ENCODE measurements around the gene LGMN.

The LGMN gene

DNA sequence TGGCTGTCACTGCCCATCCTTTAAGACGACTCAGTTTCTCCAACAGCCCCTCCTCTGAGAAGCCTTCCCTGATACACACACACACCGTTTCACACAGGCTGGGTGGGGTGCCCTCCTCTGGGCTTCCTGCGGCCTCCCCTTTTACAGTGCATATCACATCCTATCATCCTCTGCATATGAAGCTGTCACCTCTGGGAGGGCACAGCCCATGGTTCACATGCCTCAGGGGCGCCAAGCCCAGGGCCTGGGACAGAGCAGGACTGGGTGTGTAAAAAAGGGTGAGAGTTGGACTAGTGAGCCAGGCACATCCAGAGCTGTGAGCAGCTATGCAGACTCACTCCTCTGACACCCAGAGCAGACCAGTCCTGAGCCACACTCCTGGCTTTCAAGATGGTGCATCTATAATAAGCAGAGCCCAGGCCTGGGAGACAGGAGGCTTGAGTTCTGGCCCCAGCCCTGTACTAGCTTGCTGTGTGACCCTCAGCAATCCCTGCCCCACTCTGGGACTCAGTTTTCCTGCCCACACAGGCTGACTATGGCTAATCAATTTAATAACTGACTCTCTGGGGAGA, 62.6 kb downstream of the LGMN start:
- TF ChIP-seq, protein P1, sequence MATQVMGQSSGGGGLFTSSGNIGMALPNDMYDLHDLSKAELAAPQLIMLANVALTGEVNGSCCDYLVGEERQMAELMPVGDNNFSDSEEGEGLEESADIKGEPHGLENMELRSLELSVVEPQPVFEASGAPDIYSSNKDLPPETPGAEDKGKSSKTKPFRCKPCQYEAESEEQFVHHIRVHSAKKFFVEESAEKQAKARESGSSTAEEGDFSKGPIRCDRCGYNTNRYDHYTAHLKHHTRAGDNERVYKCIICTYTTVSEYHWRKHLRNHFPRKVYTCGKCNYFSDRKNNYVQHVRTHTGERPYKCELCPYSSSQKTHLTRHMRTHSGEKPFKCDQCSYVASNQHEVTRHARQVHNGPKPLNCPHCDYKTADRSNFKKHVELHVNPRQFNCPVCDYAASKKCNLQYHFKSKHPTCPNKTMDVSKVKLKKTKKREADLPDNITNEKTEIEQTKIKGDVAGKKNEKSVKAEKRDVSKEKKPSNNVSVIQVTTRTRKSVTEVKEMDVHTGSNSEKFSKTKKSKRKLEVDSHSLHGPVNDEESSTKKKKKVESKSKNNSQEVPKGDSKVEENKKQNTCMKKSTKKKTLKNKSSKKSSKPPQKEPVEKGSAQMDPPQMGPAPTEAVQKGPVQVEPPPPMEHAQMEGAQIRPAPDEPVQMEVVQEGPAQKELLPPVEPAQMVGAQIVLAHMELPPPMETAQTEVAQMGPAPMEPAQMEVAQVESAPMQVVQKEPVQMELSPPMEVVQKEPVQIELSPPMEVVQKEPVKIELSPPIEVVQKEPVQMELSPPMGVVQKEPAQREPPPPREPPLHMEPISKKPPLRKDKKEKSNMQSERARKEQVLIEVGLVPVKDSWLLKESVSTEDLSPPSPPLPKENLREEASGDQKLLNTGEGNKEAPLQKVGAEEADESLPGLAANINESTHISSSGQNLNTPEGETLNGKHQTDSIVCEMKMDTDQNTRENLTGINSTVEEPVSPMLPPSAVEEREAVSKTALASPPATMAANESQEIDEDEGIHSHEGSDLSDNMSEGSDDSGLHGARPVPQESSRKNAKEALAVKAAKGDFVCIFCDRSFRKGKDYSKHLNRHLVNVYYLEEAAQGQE (IDR thresholded peaks at IDR 0.05; ENCODE audit: low read depth) = no peak
- TF ChIP-seq EGR1 (IDR thresholded peaks at IDR 0.05) (no peak), TCF12 (IDR thresholded peaks at IDR 0.05; ENCODE audit: low read depth) (no peak), YY1 (IDR thresholded peaks at IDR 0.05; ENCODE audit: low read depth) (no peak), EP300 (IDR thresholded peaks at IDR 0.05; ENCODE audit: borderline replicate concordance) (no peak), USF1 (IDR thresholded peaks at IDR 0.05) (no peak), NFIC (IDR thresholded peaks at IDR 0.05) (no peak), TEAD4 (IDR thresholded peaks at IDR 0.05) (no peak)
- TF ChIP-seq, protein P2, sequence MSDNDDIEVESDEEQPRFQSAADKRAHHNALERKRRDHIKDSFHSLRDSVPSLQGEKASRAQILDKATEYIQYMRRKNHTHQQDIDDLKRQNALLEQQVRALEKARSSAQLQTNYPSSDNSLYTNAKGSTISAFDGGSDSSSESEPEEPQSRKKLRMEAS (IDR thresholded peaks at IDR 0.05) = no peak

- TF ChIP-seq EGR1 (IDR thresholded peaks at IDR 0.05) = no peak
Observed at GRCh38 chr14:92684801-92685560, 63.4 kb downstream of the LGMN start.

GRCh38 chr14:92683041-92683440, 65.4 kb downstream of the LGMN start:
- TF ChIP-seq, protein P1 (IDR thresholded peaks at IDR 0.05; ENCODE audit: low read depth) = no peak
- TF ChIP-seq USF1 (IDR thresholded peaks at IDR 0.05) (no peak), EP300 (IDR thresholded peaks at IDR 0.05; ENCODE audit: borderline replicate concordance) (no peak), YY1 (IDR thresholded peaks at IDR 0.05; ENCODE audit: low read depth) (no peak), EGR1 (IDR thresholded peaks at IDR 0.05) (no peak), CEBPB (IDR thresholded peaks at IDR 0.05) (no peak), FOXM1 (IDR thresholded peaks at IDR 0.05; ENCODE audit: borderline replicate concordance, low read depth) (no peak), TEAD4 (IDR thresholded peaks at IDR 0.05) (no peak), CREB1 (IDR thresholded peaks at IDR 0.05; ENCODE audit: low read depth) (no peak), ZBTB7A (IDR thresholded peaks at IDR 0.05; ENCODE audit: low read depth) (no peak), NFIC (IDR thresholded peaks at IDR 0.05) (no peak), RAD21 (IDR thresholded peaks at IDR 0.05; ENCODE audit: low read depth) (no peak), TCF12 (IDR thresholded peaks at IDR 0.05; ENCODE audit: low read depth) (no peak), TAF1 (IDR thresholded peaks at IDR 0.05; ENCODE audit: low read depth) (no peak)
- TF ChIP-seq, protein P2 (IDR thresholded peaks at IDR 0.05) = no peak

- TF ChIP-seq USF1 (IDR thresholded peaks at IDR 0.05) = no peak
- no peak for TF ChIP-seq TEAD4 (IDR thresholded peaks at IDR 0.05)
- no peak for TF ChIP-seq CREB1 (IDR thresholded peaks at IDR 0.05; ENCODE audit: low read depth)
- peak; percentile 82 for TF ChIP-seq RAD21 (IDR thresholded peaks at IDR 0.05; ENCODE audit: low read depth)
Observed at GRCh38 chr14:92680781-92681650, 67.4 kb downstream of the LGMN start.

GRCh38 chr14:92679246-92679645, 69.2 kb downstream of the LGMN start:
- TF ChIP-seq ZBTB7A (IDR thresholded peaks at IDR 0.05; ENCODE audit: low read depth) (no peak), EGR1 (IDR thresholded peaks at IDR 0.05) (no peak), RAD21 (IDR thresholded peaks at IDR 0.05; ENCODE audit: low read depth) (no peak), YY1 (IDR thresholded peaks at IDR 0.05; ENCODE audit: low read depth) (no peak)

Measured in Ishikawa (cell line).